Large intestine (tissue), 3 donors: Measurements from ENCODE around the gene IGFBP4. TPM values are rescaled to one million over a fixed set of nuclear protein-coding genes. Genes with fewer than 3 reads are reported as not detected.
A peak's percentile ranks its signal among the peaks of the same experiment; 100 is the strongest.

ENCODE experiments used
- DNase-seq, 2 donors: peaks; one replicate each; pipeline versions ENCODE4 v3.0.0 to v3.0.0-alpha.2; 2013
- H3K27ac ChIP-seq: one replicate; pipeline ENCODE4 v1.5.1; 2013; ENCODE audit warnings: low read length
- H3K27me3 ChIP-seq: 2 replicates; pipeline ENCODE4 v1.6.1; 2013; ENCODE audit warnings: low read length; ENCODE audit not compliant: control insufficient read depth, insufficient read depth
- H3K36me3 ChIP-seq: 2 replicates; pipeline ENCODE4 v1.6.1; 2013; ENCODE audit warnings: low read length; ENCODE audit not compliant: control insufficient read depth, insufficient read depth
- H3K4me1 ChIP-seq: one replicate; pipeline ENCODE4 v1.6.1; 2013; ENCODE audit warnings: low read length; ENCODE audit not compliant: control insufficient read depth, insufficient read depth
- H3K4me3 ChIP-seq: one replicate; pipeline ENCODE4 v1.5.1; 2013; ENCODE audit warnings: low read length
- H3K9me3 ChIP-seq: one replicate; pipeline ENCODE4 v1.6.1; 2013; ENCODE audit warnings: mild to moderate bottlenecking, low read depth, low read length, moderate library complexity; ENCODE audit not compliant: control insufficient read depth
- WGBS: methylation state at CpG from one replicate; pipeline ENCODE4 v1.1.5; 2013; ENCODE audit warnings: low lambda C conversion rate; ENCODE audit not compliant: insufficient coverage; 5-methylcytosine and 5-hydroxymethylcytosine counted together
- polyA plus RNA-seq: library from polyadenylated mRNA; unstranded; fragments of 120-200 nt; gene quantifications from one replicate; pipeline ENCODE4 v1.2.1, GENCODE V29; 2013

The IGFBP4 gene
- polyA plus RNA-seq, 1 donor, result 111 TPM

DNA sequence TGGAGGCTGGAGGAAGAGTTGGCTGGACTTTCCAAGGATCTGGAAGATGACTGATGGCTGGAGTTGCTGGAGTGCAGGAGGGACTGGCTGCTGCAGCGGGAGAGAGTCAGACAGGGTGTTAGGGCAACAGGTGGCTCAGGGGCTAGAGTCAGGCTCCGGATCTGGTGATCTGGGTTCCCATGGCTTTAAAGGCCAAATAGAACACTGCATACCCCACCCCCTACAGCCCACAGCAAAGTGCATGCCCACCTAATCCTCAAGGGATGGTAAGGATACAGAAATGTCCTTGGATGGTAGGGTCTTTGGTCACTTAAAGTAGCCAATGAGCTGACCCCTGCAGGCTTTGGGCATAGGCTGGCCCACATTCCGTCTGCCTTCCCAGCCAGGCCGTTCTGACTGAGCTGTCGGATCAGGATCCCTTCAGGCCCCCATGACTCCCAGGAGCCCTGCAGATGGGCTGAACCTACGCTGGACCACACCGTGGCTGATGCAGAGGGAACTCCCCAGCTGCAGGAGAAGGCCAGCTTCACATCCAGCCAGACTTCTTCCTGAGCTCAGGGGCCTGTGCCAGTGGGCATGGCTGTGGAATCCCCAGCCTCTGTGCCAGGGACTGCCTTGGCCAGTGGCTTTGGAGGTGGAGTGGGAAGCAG is 44.2 kb downstream of the IGFBP4 start:
- WGBS, result no CpG with 5 or more reads among the region's 7 CpGs
- no peak overlapping the region for H3K27ac ChIP-seq
- H3K4me1 ChIP-seq, result peaks cover 10% of the 10 kb centered on the region

GRCh38 chr17:40490289-40490853 is 47.1 kb downstream of the IGFBP4 start:
- no peak overlapping the region for H3K4me3 ChIP-seq
- peak; percentile 32 to 37 for DNase-seq
- no peaks in the 10 kb centered on the region for H3K36me3 ChIP-seq
- H3K4me1 ChIP-seq, result no peaks in the 10 kb centered on the region
- no CpG with 5 or more reads among the region's 5 CpGs for WGBS
- peaks cover 36% of the 10 kb centered on the region for H3K27me3 ChIP-seq
- H3K9me3 ChIP-seq, result no peaks in the 10 kb centered on the region
- no peak overlapping the region for H3K27ac ChIP-seq

More for the DNA sequence above, 44.2 kb downstream of the IGFBP4 start:
- Histone ChIP-seq H3K27me3 (peaks cover 38% of the 10 kb centered on the region), H3K36me3 (no peaks in the 10 kb centered on the region), H3K9me3 (no peaks in the 10 kb centered on the region), H3K4me3 (no peak overlapping the region)
- no peak for DNase-seq

DNA sequence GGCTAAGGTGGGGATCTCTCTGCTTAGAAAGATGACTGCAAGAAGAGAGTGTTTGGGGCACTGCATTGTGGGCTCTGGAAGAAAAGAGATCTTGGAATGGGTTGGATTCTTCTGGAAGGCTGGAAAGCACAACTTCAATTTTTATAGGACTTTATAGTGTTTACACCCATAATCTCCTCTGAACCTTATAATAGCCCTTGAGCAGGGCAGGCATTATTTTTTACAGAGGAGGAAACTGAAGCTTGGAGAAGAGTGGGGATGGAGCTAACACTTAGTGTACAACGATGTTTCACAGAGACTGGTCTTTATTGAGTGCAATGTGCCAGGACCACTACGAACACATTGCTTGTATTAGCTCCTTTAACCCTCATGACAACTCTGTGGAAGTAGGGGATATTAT is 47.7 kb downstream of the IGFBP4 start:
- peaks cover 30% of the 10 kb centered on the region for H3K27me3 ChIP-seq
- WGBS, result no CpG with 5 or more reads among the region's 2 CpGs
- no peaks in the 10 kb centered on the region for H3K36me3 ChIP-seq
- no peak overlapping the region for H3K4me3 ChIP-seq
- H3K4me1 ChIP-seq, result no peaks in the 10 kb centered on the region
- H3K9me3 ChIP-seq, result no peaks in the 10 kb centered on the region
- DNase-seq, result no peak
- no peak overlapping the region for H3K27ac ChIP-seq

DNA sequence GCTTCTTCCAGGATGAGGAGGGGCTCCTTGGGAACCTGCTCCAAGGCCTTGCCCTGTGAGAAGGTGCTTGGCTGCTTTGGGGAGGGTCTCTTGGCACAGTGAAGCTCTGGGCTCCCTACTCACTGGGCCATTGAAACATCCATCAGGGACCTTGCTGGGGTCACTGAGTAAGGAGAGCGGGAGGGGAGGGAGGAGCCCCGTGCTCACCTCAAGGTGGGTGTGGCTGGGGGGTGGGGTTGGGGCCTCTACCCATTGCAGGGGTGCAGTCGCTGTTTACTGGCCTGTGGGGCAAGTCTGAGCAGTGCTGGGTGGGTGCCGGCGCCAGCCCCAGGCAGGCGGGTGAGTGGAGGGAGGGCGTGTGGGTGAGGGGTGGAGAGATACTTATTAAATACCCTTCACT is 48.2 kb downstream of the IGFBP4 start:
- no CpG with 5 or more reads among the region's 7 CpGs for WGBS
- no peak for DNase-seq

DNA sequence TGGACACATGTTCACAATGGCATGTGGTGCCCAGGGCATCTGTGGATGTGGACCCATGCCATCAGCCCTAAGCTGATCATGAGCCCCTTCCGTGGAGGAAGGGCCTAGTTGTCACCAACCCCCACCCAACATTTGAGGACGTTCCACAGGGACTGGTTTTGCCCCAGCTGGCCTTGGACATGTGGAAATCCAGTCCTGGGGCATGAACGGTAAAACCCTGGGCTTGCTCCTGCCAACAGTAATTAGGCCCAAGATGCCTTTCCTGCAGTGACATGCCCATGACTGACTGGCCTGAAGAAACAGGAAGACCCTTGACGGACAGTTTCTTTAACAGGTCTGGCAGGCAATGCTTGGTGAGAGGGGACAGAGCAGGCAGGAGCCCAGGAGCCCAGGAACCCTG is 50.4 kb downstream of the IGFBP4 start:
- Histone ChIP-seq H3K4me1 (no peaks in the 10 kb centered on the region), H3K9me3 (no peaks in the 10 kb centered on the region), H3K4me3 (no peak overlapping the region), H3K36me3 (no peaks in the 10 kb centered on the region), H3K27ac (no peak overlapping the region), H3K27me3 (peaks cover 10% of the 10 kb centered on the region)
- WGBS, result no CpG with 5 or more reads among the region's 4 CpGs
- DNase-seq, result no peak

More for the DNA sequence above, 48.2 kb downstream of the IGFBP4 start:
- H3K9me3 ChIP-seq, result no peaks in the 10 kb centered on the region
- no peaks in the 10 kb centered on the region for H3K36me3 ChIP-seq
- H3K27ac ChIP-seq, result no peak overlapping the region
- H3K4me3 ChIP-seq, result no peak overlapping the region
- H3K27me3 ChIP-seq, result peaks cover 25% of the 10 kb centered on the region
- H3K4me1 ChIP-seq, result no peaks in the 10 kb centered on the region

GRCh38 chr17:40495140-40495539 is 51.9 kb downstream of the IGFBP4 start:
- H3K36me3 ChIP-seq, result no peaks in the 10 kb centered on the region
- no peaks in the 10 kb centered on the region for H3K9me3 ChIP-seq
- peaks cover 10% of the 10 kb centered on the region for H3K4me1 ChIP-seq
- peaks cover under 1% of the 10 kb centered on the region for H3K27me3 ChIP-seq
- no peak overlapping the region for H3K4me3 ChIP-seq
- no CpG with 5 or more reads among the region's 5 CpGs for WGBS
- DNase-seq, result no peak
- H3K27ac ChIP-seq, result no peak overlapping the region

- H3K4me1 ChIP-seq, result peaks cover 14% of the 10 kb centered on the region
- no peaks in the 10 kb centered on the region for H3K9me3 ChIP-seq
- H3K27me3 ChIP-seq, result peaks cover 3% of the 10 kb centered on the region
- no peaks in the 10 kb centered on the region for H3K36me3 ChIP-seq
- no peak overlapping the region for H3K4me3 ChIP-seq
- WGBS, result no CpG with 5 or more reads among the region's 6 CpGs
- DNase-seq, result no peak
- no peak overlapping the region for H3K27ac ChIP-seq
Measured at GRCh38 chr17:40496170-40496569, 52.9 kb downstream of the IGFBP4 start.

DNA sequence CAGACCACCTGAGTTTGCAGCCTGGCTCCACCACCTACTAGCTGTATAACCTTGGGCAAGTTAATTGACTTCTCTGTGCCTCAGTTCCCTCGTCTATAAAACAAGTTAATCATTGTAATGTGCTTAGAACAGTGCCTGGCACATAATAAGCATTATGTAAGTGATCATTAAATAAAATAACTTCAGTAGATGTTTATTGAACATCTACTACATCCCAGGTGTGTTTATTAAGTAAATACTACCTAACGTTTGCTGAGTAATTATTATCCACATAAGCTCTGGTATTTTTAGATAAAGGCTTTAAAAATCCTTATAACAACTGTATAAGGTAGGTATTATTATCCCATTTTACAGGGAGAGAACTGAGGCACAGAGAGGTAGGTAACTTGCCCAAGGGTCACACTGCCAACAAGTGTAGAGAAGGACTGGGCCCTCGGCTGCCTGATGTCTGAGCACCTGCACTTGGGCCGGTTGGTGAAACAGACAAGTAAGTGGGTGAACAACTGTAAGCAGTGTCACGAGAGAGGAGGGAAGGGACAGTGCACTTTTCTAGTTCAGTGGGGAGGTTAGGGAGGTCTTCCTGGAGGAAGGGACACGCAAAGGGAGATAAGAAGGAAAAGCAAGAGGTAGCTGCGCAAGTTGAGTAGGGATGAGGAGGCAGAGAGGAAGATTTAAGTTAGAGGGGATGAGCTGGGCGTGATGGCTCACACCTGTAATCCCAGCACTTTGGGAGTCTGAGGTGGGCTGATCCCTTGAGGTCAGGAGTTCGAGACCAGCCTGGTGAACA is 53.6 kb downstream of the IGFBP4 start:
- Histone ChIP-seq H3K27me3 (peaks cover 3% of the 10 kb centered on the region), H3K4me3 (no peak overlapping the region), H3K4me1 (peaks cover 14% of the 10 kb centered on the region), H3K9me3 (no peaks in the 10 kb centered on the region), H3K36me3 (no peaks in the 10 kb centered on the region), H3K27ac (no peak overlapping the region)
- 92% methylated on average over 4 of the region's 9 CpGs for WGBS
- DNase-seq, result no peak

DNA sequence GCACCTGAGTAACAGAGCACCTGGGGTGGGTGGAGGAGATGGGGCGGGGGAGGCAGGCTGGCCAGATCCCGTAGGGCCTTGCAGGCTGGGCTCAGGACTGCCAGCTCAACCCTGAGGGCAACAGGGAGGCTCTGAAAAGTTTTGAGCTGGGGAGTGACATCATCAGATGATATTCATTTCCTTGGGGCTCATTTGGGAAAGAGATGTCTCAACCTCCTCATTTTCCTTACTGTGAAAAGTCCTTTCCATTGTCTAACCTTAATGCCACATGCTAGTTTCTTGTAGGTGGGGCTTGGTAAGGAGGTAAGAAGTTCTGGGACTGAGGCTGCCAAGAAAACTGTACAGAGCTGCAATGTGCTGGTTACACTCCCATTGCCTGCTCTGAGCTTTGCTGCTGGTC is 54.4 kb downstream of the IGFBP4 start:
- Histone ChIP-seq H3K4me3 (no peak overlapping the region), H3K27ac (no peak overlapping the region), H3K27me3 (peaks cover 3% of the 10 kb centered on the region), H3K9me3 (no peaks in the 10 kb centered on the region), H3K36me3 (no peaks in the 10 kb centered on the region), H3K4me1 (peaks cover 14% of the 10 kb centered on the region)
- no CpG with 5 or more reads among the region's 2 CpGs for WGBS
- no peak for DNase-seq

DNA sequence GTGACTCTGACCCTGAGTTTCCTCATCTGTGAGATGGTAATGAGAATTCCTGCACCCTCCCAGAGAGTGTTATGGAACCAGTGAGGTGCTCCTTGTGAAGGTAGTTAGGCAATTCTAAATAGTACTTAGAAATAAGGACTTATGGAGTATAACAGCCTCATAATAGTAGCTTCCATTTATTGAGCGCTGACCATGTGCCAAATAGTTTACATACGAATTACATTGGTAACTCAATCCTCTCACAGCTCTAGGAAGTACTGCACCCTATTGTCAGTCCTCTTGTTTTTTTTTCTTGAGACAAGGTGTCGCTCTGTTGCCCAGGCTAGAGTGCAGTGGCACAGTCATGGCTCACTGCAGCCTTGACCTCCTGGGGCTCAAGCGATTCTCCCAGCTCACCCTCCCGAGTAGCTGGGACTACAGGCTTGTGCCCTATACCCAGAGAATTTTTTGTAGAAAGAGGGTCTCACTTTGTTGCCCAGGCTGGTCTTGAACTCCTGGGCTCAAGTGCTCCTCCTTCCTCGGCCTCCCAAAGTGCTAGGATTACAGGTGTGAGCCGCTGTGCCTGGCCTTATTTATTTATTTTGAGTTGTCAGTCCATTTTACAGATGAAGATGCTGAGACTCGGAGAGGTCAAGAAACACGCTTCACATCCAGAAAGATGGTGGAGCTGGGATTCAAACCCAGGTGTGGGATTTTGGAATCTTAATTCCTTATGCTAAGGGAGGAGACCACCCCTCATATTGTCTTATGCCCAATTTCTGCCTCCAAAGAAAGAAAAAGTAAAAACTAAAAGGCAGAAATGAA is 55.2 kb downstream of the IGFBP4 start:
- no peaks in the 10 kb centered on the region for H3K36me3 ChIP-seq
- no peak overlapping the region for H3K27ac ChIP-seq
- peaks cover 3% of the 10 kb centered on the region for H3K27me3 ChIP-seq
- DNase-seq, result no peak
- peaks cover 14% of the 10 kb centered on the region for H3K4me1 ChIP-seq
- H3K4me3 ChIP-seq, result no peak overlapping the region
- peaks cover 5% of the 10 kb centered on the region for H3K9me3 ChIP-seq
- no CpG with 5 or more reads among the region's 9 CpGs for WGBS
